Measurements from ENCODE around the gene MTERF4. TPM values are rescaled to one million over a fixed set of nuclear protein-coding genes. Genes with fewer than 3 reads are reported as not detected.

MTERF4 gene
- total and polyA plus RNA-seq, 2 of the 13 experiments (the other 11 are each of a cell fraction or from before 2014, with no cell fraction given): 50.5 to 59.8 TPM

DNA sequence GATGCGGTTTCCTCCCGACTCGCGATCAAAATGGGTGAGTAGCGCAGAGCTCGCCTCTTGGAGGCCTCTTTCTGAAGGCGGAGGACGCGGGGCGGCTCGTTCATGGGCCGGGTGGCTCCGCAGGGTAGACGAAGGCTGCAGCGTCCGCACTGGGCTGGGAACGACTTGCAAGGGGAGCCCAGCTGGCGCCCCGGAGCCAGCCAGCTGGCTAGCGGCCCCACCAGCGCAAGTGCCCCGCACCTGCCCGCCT, 47.5 kb upstream of the MTERF4 start (continued):
- TF ChIP-seq, protein P1, sequence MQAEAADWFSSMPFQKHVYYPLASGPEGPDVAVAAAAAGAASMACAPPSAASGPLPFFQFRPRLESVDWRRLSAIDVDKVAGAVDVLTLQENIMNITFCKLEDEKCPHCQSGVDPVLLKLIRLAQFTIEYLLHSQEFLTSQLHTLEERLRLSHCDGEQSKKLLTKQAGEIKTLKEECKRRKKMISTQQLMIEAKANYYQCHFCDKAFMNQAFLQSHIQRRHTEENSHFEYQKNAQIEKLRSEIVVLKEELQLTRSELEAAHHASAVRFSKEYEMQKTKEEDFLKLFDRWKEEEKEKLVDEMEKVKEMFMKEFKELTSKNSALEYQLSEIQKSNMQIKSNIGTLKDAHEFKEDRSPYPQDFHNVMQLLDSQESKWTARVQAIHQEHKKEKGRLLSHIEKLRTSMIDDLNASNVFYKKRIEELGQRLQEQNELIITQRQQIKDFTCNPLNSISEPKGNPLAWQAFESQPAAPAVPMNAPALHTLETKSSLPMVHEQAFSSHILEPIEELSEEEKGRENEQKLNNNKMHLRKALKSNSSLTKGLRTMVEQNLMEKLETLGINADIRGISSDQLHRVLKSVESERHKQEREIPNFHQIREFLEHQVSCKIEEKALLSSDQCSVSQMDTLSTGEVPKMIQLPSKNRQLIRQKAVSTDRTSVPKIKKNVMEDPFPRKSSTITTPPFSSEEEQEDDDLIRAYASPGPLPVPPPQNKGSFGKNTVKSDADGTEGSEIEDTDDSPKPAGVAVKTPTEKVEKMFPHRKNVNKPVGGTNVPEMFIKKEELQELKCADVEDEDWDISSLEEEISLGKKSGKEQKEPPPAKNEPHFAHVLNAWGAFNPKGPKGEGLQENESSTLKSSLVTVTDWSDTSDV (CRISPR knock-in tag; IDR thresholded peaks at IDR 0.05): no peak
- TF ChIP-seq SAFB2 (CRISPR knock-in tag; IDR thresholded peaks at IDR 0.05; ENCODE audit: borderline replicate concordance, low read depth): no peak
- TF ChIP-seq ELF1 (CRISPR knock-in tag; IDR thresholded peaks at IDR 0.05): no peak
- TF ChIP-seq SRSF1 (optimal IDR thresholded peaks at IDR 0.05; ENCODE audit: low read depth, low read length): no peak
- no peak for TF ChIP-seq EP300 (IDR thresholded peaks at IDR 0.05; ENCODE audit: low read depth in 2 of 2, low read length in 2 of 2)
- no peak for TF ChIP-seq EP300 (CRISPR knock-in tag; IDR thresholded peaks at IDR 0.05; ENCODE audit: borderline replicate concordance)
- TF ChIP-seq MLLT10 (CRISPR knock-in tag; IDR thresholded peaks at IDR 0.05): no peak
- TF ChIP-seq WIZ (CRISPR knock-in tag; IDR thresholded peaks at IDR 0.05): no peak
- TF ChIP-seq, protein P2, sequence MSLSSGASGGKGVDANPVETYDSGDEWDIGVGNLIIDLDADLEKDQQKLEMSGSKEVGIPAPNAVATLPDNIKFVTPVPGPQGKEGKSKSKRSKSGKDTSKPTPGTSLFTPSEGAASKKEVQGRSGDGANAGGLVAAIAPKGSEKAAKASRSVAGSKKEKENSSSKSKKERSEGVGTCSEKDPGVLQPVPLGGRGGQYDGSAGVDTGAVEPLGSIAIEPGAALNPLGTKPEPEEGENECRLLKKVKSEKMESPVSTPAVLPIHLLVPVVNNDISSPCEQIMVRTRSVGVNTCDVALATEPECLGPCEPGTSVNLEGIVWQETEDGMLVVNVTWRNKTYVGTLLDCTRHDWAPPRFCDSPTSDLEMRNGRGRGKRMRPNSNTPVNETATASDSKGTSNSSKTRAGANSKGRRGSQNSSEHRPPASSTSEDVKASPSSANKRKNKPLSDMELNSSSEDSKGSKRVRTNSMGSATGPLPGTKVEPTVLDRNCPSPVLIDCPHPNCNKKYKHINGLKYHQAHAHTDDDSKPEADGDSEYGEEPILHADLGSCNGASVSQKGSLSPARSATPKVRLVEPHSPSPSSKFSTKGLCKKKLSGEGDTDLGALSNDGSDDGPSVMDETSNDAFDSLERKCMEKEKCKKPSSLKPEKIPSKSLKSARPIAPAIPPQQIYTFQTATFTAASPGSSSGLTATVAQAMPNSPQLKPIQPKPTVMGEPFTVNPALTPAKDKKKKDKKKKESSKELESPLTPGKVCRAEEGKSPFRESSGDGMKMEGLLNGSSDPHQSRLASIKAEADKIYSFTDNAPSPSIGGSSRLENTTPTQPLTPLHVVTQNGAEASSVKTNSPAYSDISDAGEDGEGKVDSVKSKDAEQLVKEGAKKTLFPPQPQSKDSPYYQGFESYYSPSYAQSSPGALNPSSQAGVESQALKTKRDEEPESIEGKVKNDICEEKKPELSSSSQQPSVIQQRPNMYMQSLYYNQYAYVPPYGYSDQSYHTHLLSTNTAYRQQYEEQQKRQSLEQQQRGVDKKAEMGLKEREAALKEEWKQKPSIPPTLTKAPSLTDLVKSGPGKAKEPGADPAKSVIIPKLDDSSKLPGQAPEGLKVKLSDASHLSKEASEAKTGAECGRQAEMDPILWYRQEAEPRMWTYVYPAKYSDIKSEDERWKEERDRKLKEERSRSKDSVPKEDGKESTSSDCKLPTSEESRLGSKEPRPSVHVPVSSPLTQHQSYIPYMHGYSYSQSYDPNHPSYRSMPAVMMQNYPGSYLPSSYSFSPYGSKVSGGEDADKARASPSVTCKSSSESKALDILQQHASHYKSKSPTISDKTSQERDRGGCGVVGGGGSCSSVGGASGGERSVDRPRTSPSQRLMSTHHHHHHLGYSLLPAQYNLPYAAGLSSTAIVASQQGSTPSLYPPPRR (CRISPR knock-in tag; IDR thresholded peaks at IDR 0.05; ENCODE audit: borderline replicate concordance): 0 out of 2 replicates have a peak, but pooled peaks have one; percentile 28
- TF ChIP-seq MTF2 (CRISPR knock-in tag; IDR thresholded peaks at IDR 0.05; ENCODE audit: borderline replicate concordance): no peak
- no peak for TF ChIP-seq HHEX (CRISPR knock-in tag; IDR thresholded peaks at IDR 0.05)
- TF ChIP-seq, protein P3, sequence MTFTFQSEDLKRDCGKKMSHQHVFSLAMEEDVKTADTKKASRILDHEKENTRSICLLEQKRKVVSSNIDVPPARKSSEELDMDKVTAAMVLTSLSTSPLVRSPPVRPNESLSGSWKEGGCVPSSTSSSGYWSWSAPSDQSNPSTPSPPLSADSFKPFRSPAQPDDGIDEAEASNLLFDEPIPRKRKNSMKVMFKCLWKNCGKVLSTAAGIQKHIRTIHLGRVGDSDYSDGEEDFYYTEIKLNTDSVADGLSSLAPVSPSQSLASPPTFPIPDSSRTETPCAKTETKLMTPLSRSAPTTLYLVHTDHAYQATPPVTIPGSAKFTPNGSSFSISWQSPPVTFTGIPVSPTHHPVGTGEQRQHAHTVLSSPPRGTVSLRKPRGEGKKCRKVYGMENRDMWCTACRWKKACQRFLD (CRISPR knock-in tag; IDR thresholded peaks at IDR 0.05; ENCODE audit: borderline replicate concordance): peak; percentile 78; the same call in 1 of the 2 replicates
- no peak for TF ChIP-seq SATB2 (CRISPR knock-in tag; IDR thresholded peaks at IDR 0.05)
- TF ChIP-seq ZNF615 (CRISPR knock-in tag; IDR thresholded peaks at IDR 0.05; ENCODE audit: borderline replicate concordance): no peak
- TF ChIP-seq ZMYM2 (CRISPR knock-in tag; IDR thresholded peaks at IDR 0.05): no peak
- TF ChIP-seq NRL (CRISPR knock-in tag; IDR thresholded peaks at IDR 0.05; ENCODE audit: borderline replicate concordance): no peak; the same call in 1 of the 2 replicates
- TF ChIP-seq RCOR2 (CRISPR knock-in tag; IDR thresholded peaks at IDR 0.05): no peak
- TF ChIP-seq ZNF761 (CRISPR knock-in tag; conservative IDR thresholded peaks at IDR 0.05): peak; percentile 26; the same call in 1 of the 2 replicates
- no peak for TF ChIP-seq ZKSCAN8 (CRISPR knock-in tag; IDR thresholded peaks at IDR 0.05; ENCODE audit: borderline replicate concordance)
- peak; percentile 26; the same call in 1 of the 2 replicates for TF ChIP-seq TBX2 (CRISPR knock-in tag; IDR thresholded peaks at IDR 0.05; ENCODE audit: borderline replicate concordance)
- TF ChIP-seq MBD4 (IDR thresholded peaks at IDR 0.05; ENCODE audit: borderline replicate concordance, low read length): no peak
- TF ChIP-seq ZNF543 (CRISPR knock-in tag; IDR thresholded peaks at IDR 0.05): no peak
